Measurements from ENCODE around the gene CHMP6.

GRCh38 chr17:81046132-81046769 is 54.6 kb downstream of the CHMP6 start:
- TF ChIP-seq CTCF (IDR thresholded peaks at IDR 0.05) (no peak), POLR2A (IDR thresholded peaks at IDR 0.05) (no peak)

All from lower leg skin (tissue), 3 donors.